SK-N-SH treated with all-trans-retinoic acid at 6 μM for 48 hours (cell line): ENCODE measurements around the gene PHF8.

ENCODE experiments used
- ATAC-seq: fragments of 200-7000 bp; cut with Tn5 transposase; 3 replicates; pipeline ENCODE4 v1.9.1; 2020; ENCODE audit warnings: mild to moderate bottlenecking, moderate library complexity
- ARNTL ChIP-seq: fragments of 450-650 bp; formaldehyde crosslinking; IDR thresholded peaks from 2 replicates; pipeline ENCODE4 v1.5.0; 2020; ENCODE audit warnings: low read depth, mild to moderate bottlenecking, moderate library complexity, borderline replicate concordance
- BACH2 ChIP-seq: fragments of 250-450 bp; sonication (Bioruptor Pico); IDR thresholded peaks from 2 replicates; pipeline ENCODE4 v1.9.0; 2021; ENCODE audit warnings: mild to moderate bottlenecking, borderline replicate concordance
- CREB5 ChIP-seq: fragments of 250-450 bp; sonication (Bioruptor Pico); IDR thresholded peaks from 2 replicates; pipeline ENCODE4 v1.5.1; 2020; ENCODE audit warnings: low read depth, mild to moderate bottlenecking, moderate library complexity
- CSDC2 ChIP-seq: fragments of 250-450 bp; sonication (Bioruptor Pico); IDR thresholded peaks from 2 replicates; pipeline ENCODE4 v1.5.0; 2020; ENCODE audit warnings: mild to moderate bottlenecking, moderate library complexity
- CSRNP3 ChIP-seq: fragments of 250-450 bp; sonication (Bioruptor Pico); IDR thresholded peaks from 2 replicates; pipeline ENCODE4 v1.5.1; 2021; ENCODE audit warnings: mild to moderate bottlenecking, moderate library complexity
- ESRRG ChIP-seq: fragments of 250-450 bp; sonication (Bioruptor Pico); IDR thresholded peaks from 2 replicates; pipeline ENCODE4 v1.6.1; 2021; ENCODE audit warnings: mild to moderate bottlenecking
- OSR1 ChIP-seq: fragments of 250-450 bp; sonication (Bioruptor Pico); IDR thresholded peaks from 2 replicates; pipeline ENCODE4 v1.8.0; 2022; ENCODE audit warnings: moderate library complexity, mild to moderate bottlenecking, inconsistent platforms
- PATZ1 ChIP-seq: fragments of 250-450 bp; sonication (Bioruptor Pico); IDR thresholded peaks from 2 replicates; pipeline ENCODE4 v1.8.0; 2020; ENCODE audit warnings: mild to moderate bottlenecking, moderate library complexity, borderline replicate concordance
- PPARA ChIP-seq: fragments of 250-450 bp; sonication (Bioruptor Pico); IDR thresholded peaks from 2 replicates; pipeline ENCODE4 v1.5.0; 2020; ENCODE audit warnings: mild to moderate bottlenecking, borderline replicate concordance
- RARB ChIP-seq: fragments of 250-450 bp; sonication (Bioruptor Pico); IDR thresholded peaks from 2 replicates; pipeline ENCODE4 v1.8.0; 2021; ENCODE audit warnings: mild to moderate bottlenecking, moderate library complexity
- TCF4 ChIP-seq: fragments of 250-450 bp; sonication (Bioruptor Pico); IDR thresholded peaks from 2 replicates; pipeline ENCODE4 v1.8.0; 2021; ENCODE audit warnings: mild to moderate bottlenecking, moderate library complexity, borderline replicate concordance
- TOX ChIP-seq: fragments of 250-450 bp; sonication (Bioruptor Pico); IDR thresholded peaks from 2 replicates; pipeline ENCODE4 v1.8.0; 2021; ENCODE audit warnings: mild to moderate bottlenecking, moderate library complexity, borderline replicate concordance
- TSHZ2 ChIP-seq: fragments of 250-450 bp; sonication (Bioruptor Pico); IDR thresholded peaks from 2 replicates; pipeline ENCODE4 v1.5.0; 2020; ENCODE audit warnings: mild to moderate bottlenecking, moderate library complexity
- ZC3H10 ChIP-seq: fragments of 250-450 bp; sonication (Bioruptor Pico); IDR thresholded peaks from 2 replicates; pipeline ENCODE4 v1.5.1; 2021; ENCODE audit warnings: mild to moderate bottlenecking, moderate library complexity
- ZFP3 ChIP-seq: fragments of 250-450 bp; sonication (Bioruptor Pico); IDR thresholded peaks from 2 replicates; pipeline ENCODE4 v1.5.0; 2020; ENCODE audit warnings: mild to moderate bottlenecking, moderate library complexity
- ZFP30 ChIP-seq: fragments of 450-650 bp; formaldehyde crosslinking; IDR thresholded peaks from 2 replicates; pipeline ENCODE4 v1.5.0; 2022; ENCODE audit warnings: mild to moderate bottlenecking, moderate library complexity
- ZNF565 ChIP-seq: fragments of 450-650 bp; formaldehyde crosslinking; conservative IDR thresholded peaks from 2 replicates; pipeline ENCODE4 v1.5.0; 2020; ENCODE audit warnings: low read depth, mild to moderate bottlenecking, moderate library complexity
- ZNF70 ChIP-seq: fragments of 450-650 bp; formaldehyde crosslinking; IDR thresholded peaks from 2 replicates; pipeline ENCODE4 v1.5.0; 2020; ENCODE audit warnings: mild to moderate bottlenecking, moderate library complexity
- ZNF8 ChIP-seq: fragments of 450-650 bp; formaldehyde crosslinking; IDR thresholded peaks from 2 replicates; pipeline ENCODE4 v1.5.0; 2020; ENCODE audit warnings: mild to moderate bottlenecking, moderate library complexity

The PHF8 gene

GRCh38 chrX:53930515-53931380 lies 113.5 kb downstream of the PHF8 start:
- no peak for ATAC-seq
- TF ChIP-seq ZFP3 (no peak), ZC3H10 (CRISPR knock-in tag) (no peak), ZNF565 (CRISPR knock-in tag) (no peak), RARB (CRISPR knock-in tag) (no peak), BACH2 (CRISPR knock-in tag) (no peak), ESRRG (CRISPR knock-in tag) (no peak), ZNF8 (CRISPR knock-in tag) (no peak), TOX (CRISPR knock-in tag) (no peak), PATZ1 (no peak), PPARA (no peak)
- TF ChIP-seq, all 23 proteins: peak for 0

- TF ChIP-seq ZFP30 (CRISPR knock-in tag) (no peak), CREB5 (CRISPR knock-in tag) (no peak), OSR1 (CRISPR knock-in tag) (no peak), PPARA (no peak), TCF4 (CRISPR knock-in tag) (no peak), ARNTL (CRISPR knock-in tag) (no peak), ZFP3 (no peak), ZNF70 (CRISPR knock-in tag) (no peak), BACH2 (CRISPR knock-in tag) (no peak), CSRNP3 (CRISPR knock-in tag) (no peak), CSDC2 (CRISPR knock-in tag) (no peak), TOX (CRISPR knock-in tag) (no peak), TSHZ2 (CRISPR knock-in tag) (no peak)
- ATAC-seq, result no peak
Measured at GRCh38 chrX:53926030-53926429, 118.2 kb downstream of the PHF8 start.

- TF ChIP-seq PATZ1 (no peak), CSRNP3 (CRISPR knock-in tag) (no peak)
- no peak for ATAC-seq
Measured at GRCh38 chrX:53918702-53919101, 125.6 kb downstream of the PHF8 start.
